Measurements from ENCODE around the gene CDH5.

GRCh38 chr16:66324815-66325515 lies 41.5 kb upstream of the CDH5 start:
- TF ChIP-seq, protein P1, sequence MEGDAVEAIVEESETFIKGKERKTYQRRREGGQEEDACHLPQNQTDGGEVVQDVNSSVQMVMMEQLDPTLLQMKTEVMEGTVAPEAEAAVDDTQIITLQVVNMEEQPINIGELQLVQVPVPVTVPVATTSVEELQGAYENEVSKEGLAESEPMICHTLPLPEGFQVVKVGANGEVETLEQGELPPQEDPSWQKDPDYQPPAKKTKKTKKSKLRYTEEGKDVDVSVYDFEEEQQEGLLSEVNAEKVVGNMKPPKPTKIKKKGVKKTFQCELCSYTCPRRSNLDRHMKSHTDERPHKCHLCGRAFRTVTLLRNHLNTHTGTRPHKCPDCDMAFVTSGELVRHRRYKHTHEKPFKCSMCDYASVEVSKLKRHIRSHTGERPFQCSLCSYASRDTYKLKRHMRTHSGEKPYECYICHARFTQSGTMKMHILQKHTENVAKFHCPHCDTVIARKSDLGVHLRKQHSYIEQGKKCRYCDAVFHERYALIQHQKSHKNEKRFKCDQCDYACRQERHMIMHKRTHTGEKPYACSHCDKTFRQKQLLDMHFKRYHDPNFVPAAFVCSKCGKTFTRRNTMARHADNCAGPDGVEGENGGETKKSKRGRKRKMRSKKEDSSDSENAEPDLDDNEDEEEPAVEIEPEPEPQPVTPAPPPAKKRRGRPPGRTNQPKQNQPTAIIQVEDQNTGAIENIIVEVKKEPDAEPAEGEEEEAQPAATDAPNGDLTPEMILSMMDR (IDR thresholded peaks at IDR 0.05): no peak
- TF ChIP-seq POLR2A (IDR thresholded peaks at IDR 0.05): no peak
